ENCODE data around the gene TMEM256.

GRCh38 chr17:7392696-7393612 lies 10.9 kb downstream of the TMEM256 start:
- TF ChIP-seq CTCF (IDR thresholded peaks at IDR 0.05) (no peak), POLR2AphosphoS5 (IDR thresholded peaks at IDR 0.05; ENCODE audit: insufficient read depth in 1 of 2, low read depth in 1 of 2) (no peak), POLR2A (IDR thresholded peaks at IDR 0.05) (no peak)
